Nephron progenitor cell (in vitro differentiated cells): ENCODE data around the gene UFSP1.

Experiments used
- DNase-seq: peaks from one replicate; pipeline ENCODE4 v3.0.0; 2021
- H3K27ac Mint-ChIP-seq: 2 replicates; pipeline ENCODE4 v1.8.0; 2021; ENCODE audit warnings: mild to moderate bottlenecking, moderate library complexity, mixed read lengths
- H3K27me3 Mint-ChIP-seq: 2 replicates; pipeline ENCODE4 v1.8.0; 2021; ENCODE audit warnings: mild to moderate bottlenecking, low read depth, mixed read lengths; ENCODE audit not compliant: poor library complexity
- H3K36me3 Mint-ChIP-seq: 2 replicates; pipeline ENCODE4 v1.8.0; 2021; ENCODE audit warnings: low read depth, mixed read lengths
- H3K4me1 Mint-ChIP-seq: 2 replicates; pipeline ENCODE4 v1.8.0; 2021; ENCODE audit warnings: mixed read lengths
- H3K4me3 Mint-ChIP-seq: 2 replicates; pipeline ENCODE4 v1.8.0; 2021; ENCODE audit warnings: mild to moderate bottlenecking, moderate library complexity, mixed read lengths
- H3K9me3 Mint-ChIP-seq: 2 replicates; pipeline ENCODE4 v1.8.0; 2021; ENCODE audit warnings: mild to moderate bottlenecking, moderate library complexity, mixed read lengths
- CTCF ChIP-seq: fragments of 200-600 bp; sonication (generic); IDR thresholded peaks from 2 replicates; pipeline ENCODE4 v1.5.0; 2021; ENCODE audit warnings: antibody characterized with exemption

The UFSP1 gene

DNA sequence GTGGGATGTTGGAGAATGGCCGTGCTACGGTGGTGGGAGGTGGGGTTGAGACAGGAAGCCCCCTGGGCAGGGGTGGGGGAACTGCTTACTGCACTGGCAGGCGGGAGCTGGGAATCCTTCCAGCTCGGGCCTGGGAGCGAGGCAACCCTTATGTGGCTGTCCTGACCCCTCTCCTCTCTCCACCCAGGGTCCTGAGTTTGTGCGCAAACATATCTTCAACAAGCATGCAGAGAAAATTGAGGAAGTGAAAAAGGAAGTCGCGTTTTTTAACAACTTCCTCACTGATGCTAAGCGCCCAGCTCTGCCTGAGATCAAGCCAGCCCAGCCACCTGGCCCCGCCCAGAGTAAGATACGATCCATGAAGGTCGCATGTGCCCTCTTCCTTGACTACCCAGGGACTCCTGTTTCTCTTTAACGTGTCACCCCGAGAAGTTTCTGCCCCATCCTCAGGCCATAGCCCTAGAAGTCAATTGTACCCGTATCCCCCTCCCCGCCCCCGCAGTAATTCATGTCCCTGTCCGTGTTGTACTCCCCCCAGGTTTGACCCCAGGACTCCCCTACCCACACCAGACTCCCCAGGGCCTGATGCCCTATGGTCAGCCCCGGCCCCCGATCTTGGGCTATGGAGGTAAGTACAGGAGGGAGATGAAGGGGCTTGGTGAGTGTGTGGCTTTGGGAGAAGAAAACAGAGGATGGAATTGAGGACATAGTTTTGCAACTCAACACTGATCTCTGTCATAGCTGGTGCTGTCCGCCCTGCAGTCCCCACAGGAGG, 1.8 kb downstream of the UFSP1 start:
- peak overlapping the region; percentile 68 for H3K4me3 Mint-ChIP-seq

GRCh38 chr7:100886936-100887515, 2.5 kb downstream of the UFSP1 start:
- H3K27me3 Mint-ChIP-seq = peaks cover 5% of the 10 kb centered on the region
- H3K4me3 Mint-ChIP-seq = peak overlapping the region; percentile 68
- peaks cover 83% of the 10 kb centered on the region for H3K4me1 Mint-ChIP-seq
- TF ChIP-seq CTCF = no peak
- peaks cover 64% of the 10 kb centered on the region for H3K36me3 Mint-ChIP-seq
- DNase-seq = no peak
- no peaks in the 10 kb centered on the region for H3K9me3 Mint-ChIP-seq
- H3K27ac Mint-ChIP-seq = peak overlapping the region; percentile 98

More for the DNA sequence above, 1.8 kb downstream of the UFSP1 start:
- Mint-ChIP-seq H3K9me3 (no peaks in the 10 kb centered on the region), H3K27me3 (peaks cover 5% of the 10 kb centered on the region), H3K27ac (peak overlapping the region; percentile 98), H3K4me1 (peaks cover 83% of the 10 kb centered on the region), H3K36me3 (peaks cover 57% of the 10 kb centered on the region)
- no peak for DNase-seq
- TF ChIP-seq CTCF = no peak

GRCh38 chr7:100886142-100886935, 3.2 kb downstream of the UFSP1 start:
- no peaks in the 10 kb centered on the region for H3K9me3 Mint-ChIP-seq
- peak overlapping the region; percentile 13 for H3K4me3 Mint-ChIP-seq
- peaks cover 71% of the 10 kb centered on the region for H3K36me3 Mint-ChIP-seq
- H3K27me3 Mint-ChIP-seq = peaks cover 5% of the 10 kb centered on the region
- peaks cover 79% of the 10 kb centered on the region for H3K4me1 Mint-ChIP-seq
- H3K27ac Mint-ChIP-seq = peak overlapping the region; percentile 98
- no peak for TF ChIP-seq CTCF
- no peak for DNase-seq

- H3K9me3 Mint-ChIP-seq = no peaks in the 10 kb centered on the region
- DNase-seq = no peak
- H3K4me3 Mint-ChIP-seq = peak overlapping the region; percentile 13
- no peak for TF ChIP-seq CTCF
- H3K36me3 Mint-ChIP-seq = peaks cover 78% of the 10 kb centered on the region
- H3K27me3 Mint-ChIP-seq = peaks cover 3% of the 10 kb centered on the region
- peaks cover 80% of the 10 kb centered on the region for H3K4me1 Mint-ChIP-seq
- H3K27ac Mint-ChIP-seq = peak overlapping the region; percentile 98
Observed at GRCh38 chr7:100885440-100886141, 3.9 kb downstream of the UFSP1 start.

DNA sequence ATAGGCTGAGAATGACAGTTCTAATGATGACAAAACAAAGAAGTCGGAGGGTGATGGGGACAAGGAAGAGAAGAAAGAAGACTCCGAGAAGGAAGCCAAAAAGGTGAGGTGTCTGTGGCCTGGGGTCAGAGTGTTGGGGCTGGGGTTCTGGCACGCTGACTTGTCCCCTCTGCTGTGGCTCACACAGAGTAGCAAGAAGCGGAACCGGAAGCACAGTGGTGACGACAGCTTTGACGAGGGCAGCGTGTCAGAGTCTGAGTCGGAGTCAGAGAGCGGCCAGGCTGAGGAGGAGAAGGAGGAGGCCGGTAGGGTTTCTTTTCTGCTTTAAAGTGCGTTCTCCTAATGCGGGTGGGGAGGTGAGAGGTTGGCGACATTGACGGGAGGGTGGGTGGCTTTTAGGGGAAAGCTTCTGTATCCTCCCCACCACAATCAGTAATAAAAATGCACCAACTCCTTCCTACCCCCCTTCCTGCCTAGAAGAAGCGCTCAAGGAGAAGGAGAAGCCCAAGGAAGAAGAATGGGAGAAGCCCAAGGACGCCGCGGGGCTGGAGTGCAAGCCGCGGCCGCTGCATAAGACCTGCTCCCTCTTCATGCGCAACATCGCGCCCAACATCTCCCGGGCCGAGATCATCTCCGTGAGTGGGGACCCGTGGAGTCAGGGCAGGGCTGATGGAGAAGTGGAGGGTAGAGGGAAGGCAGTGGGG, 4.6 kb downstream of the UFSP1 start:
- peaks cover 80% of the 10 kb centered on the region for H3K4me1 Mint-ChIP-seq
- no peak for TF ChIP-seq CTCF
- peaks cover 85% of the 10 kb centered on the region for H3K36me3 Mint-ChIP-seq
- H3K4me3 Mint-ChIP-seq = no peak overlapping the region
- H3K9me3 Mint-ChIP-seq = no peaks in the 10 kb centered on the region
- H3K27me3 Mint-ChIP-seq = peaks cover 2% of the 10 kb centered on the region
- no peak for DNase-seq
- peak overlapping the region; percentile 98 for H3K27ac Mint-ChIP-seq
